Ovary (tissue), 9 donors: Measurements from ENCODE around the gene FKBP15. TPM values are rescaled to one million over a fixed set of nuclear protein-coding genes. Genes with fewer than 3 reads are reported as not detected.
"Not testable (repeated sequence)": the region's sequence is repeated elsewhere in the genome, so short reads cannot be mapped to it uniquely, and the experiment has no call there.

ENCODE experiments used
- DNase-seq, 5 donors: peaks; one replicate each; pipeline ENCODE4 v3.0.0-alpha.2; 2019 to 2020
- H3K27ac ChIP-seq, 2 donors: fragments of 200-600 bp; one replicate each; pipeline versions ENCODE4 v1.5.1 to v1.8.0; 2019 to 2022
- H3K27me3 ChIP-seq: fragments of 200-600 bp; one replicate; pipeline ENCODE4 v1.8.0; 2022
- H3K36me3 ChIP-seq: fragments of 200-600 bp; sonication (generic); one replicate; pipeline ENCODE4 v1.5.1; 2019
- H3K4me1 ChIP-seq: one replicate; pipeline ENCODE4 v1.8.1; 2013; ENCODE audit warnings: mild to moderate bottlenecking, moderate library complexity; ENCODE audit not compliant: insufficient read depth
- H3K4me3 ChIP-seq: fragments of 200-600 bp; sonication (generic); one replicate; pipeline ENCODE4 v1.5.1; 2017
- H3K9me3 ChIP-seq, 2 donors: fragments of 200-600 bp in 1 of 2; sonication (generic) in 1 of 2; one replicate each; pipeline versions ENCODE4 v1.5.1 to v1.8.1; 2013 to 2019; ENCODE audit warnings: mild to moderate bottlenecking in 1 of 2, moderate library complexity in 1 of 2
- CTCF ChIP-seq, 3 donors: fragments of 450-650 bp in 2 of 3; fragments of 200-600 bp in 1 of 3; IDR thresholded peaks; one replicate each; pipeline versions ENCODE4 v1.5.1 to v1.8.0; 2016 to 2022; ENCODE audit warnings: antibody characterized with exemption in 3 of 3, mild to moderate bottlenecking in 1 of 3
- EP300 ChIP-seq: sonication (generic); formaldehyde crosslinking; IDR thresholded peaks from one replicate; pipeline ENCODE4 v1.6.1; 2017; ENCODE audit warnings: antibody characterized with exemption
- POLR2A ChIP-seq: fragments of 450-650 bp; IDR thresholded peaks from one replicate; pipeline ENCODE4 v1.6.1; 2017; ENCODE audit warnings: antibody characterized with exemption, mild to moderate bottlenecking, moderate library complexity
- WGBS, 3 donors: extraction: QIAGEN DNeasy Blood & Tissue Kit in 1 of 3; methylation state at CpG; one replicate each; pipeline versions ENCODE4 v1.1.5 to v1.1.7; 2013 to 2017; 5-methylcytosine and 5-hydroxymethylcytosine counted together
- intact Hi-C, 4 donors: fragments of 100-400 bp; cut with DNase I; formaldehyde crosslinking; loops; one replicate each; pipeline versions ENCODE4 v1.11.0 to v1.15.1; 2022 to 2023
- polyA plus RNA-seq, 2 donors: library from polyadenylated mRNA; stranded (reverse); fragments of 200-250 nt in 1 of 2; fragments of 350-450 nt in 1 of 2; fragmentation: Illumina TruSeq in 1 of 2; extraction: RNeasy Lipid Tissue Mini Kit (QIAGEN cat#74804) in 1 of 2; gene quantifications; one replicate each; pipeline ENCODE4 v1.2.3, GENCODE V29; 2013 to 2014
- total RNA-seq, 7 donors: library from RNA; depleted of rRNA in 2 of 7; stranded (reverse); fragments of >200 nt in 2 of 7; fragmentation: NEBNext Ultra II Directional in 3 of 7; extraction: Animal tissue kit (Norgen Biotek cat#: 25700) in 3 of 7; gene quantifications; one replicate each; pipeline versions ENCODE4 v1.1.0 to v1.2.4, GENCODE V29; 2016 to 2023
- donor health status: DM: no; HTN: no; CAD: no; lungs with moderate emphysema.
- donor health status: DM: no; HTN: no; CAD: no.
- donor health status: Bipolar disorder and iron deficiency.
- donor health status: DM: yes; HTN: yes; CAD: no.
- donor health status: DM: no; HTN: no; CAD: no.
- donor health status: DM: yes; HTN: yes; CAD: no.

Gene FKBP15
- total and polyA plus RNA-seq, 9 donors, result 10.9 to 32.9 (median 20.2) TPM

- WGBS, 3 donors, result 0 to 2% (median 1%) methylated on average over 42 to 87 of the region's 87 CpGs
- TF ChIP-seq POLR2A, result peak; percentile 29
- TF ChIP-seq EP300, result no peak
- TF ChIP-seq CTCF (IDR thresholded peaks at IDR 0.05), result peak in 1 of 3 donors; percentile 18
Measured at GRCh38 chr9:113150670-113151611, 70.1 kb downstream of the FKBP15 start, which contains the start of gene SLC31A2. SLC31A2 (plus strand) TSS chr9:113151007; CDS start chr9:113151075, 68 bp downstream.

GRCh38 chr9:113149561-113149960 is 71.5 kb downstream of the FKBP15 start:
- WGBS, 3 donors, result 92 to 93% (median 92%) methylated on average over 10 of the region's 10 CpGs
- H3K27me3 ChIP-seq, H3K9me3 ChIP-seq, intact Hi-C loops, H3K4me3 ChIP-seq, H3K27ac ChIP-seq, H3K36me3 ChIP-seq, DNase-seq, H3K4me1 ChIP-seq: not testable (repeated sequence)

More at GRCh38 chr9:113150670-113151611, 70.1 kb downstream of the FKBP15 start, which contains the start of gene SLC31A2:
- Histone ChIP-seq H3K27me3 (no peaks in the 10 kb centered on the region), H3K9me3 (no peaks in the 10 kb centered on the region), H3K4me1 (peaks cover 8% of the 10 kb centered on the region), H3K36me3 (no peaks in the 10 kb centered on the region), H3K4me3 (peak within 1 kb of the TSS; percentile 82), H3K27ac (peak within 1 kb of the TSS; percentile 67 to 76)
- DNase-seq, result peak; percentile 80 to 92 (median 85)
- intact Hi-C loops, result no loop called here

- Histone ChIP-seq H3K9me3 (no peaks in the 10 kb centered on the region), H3K4me1 (peaks cover 4% of the 10 kb centered on the region), H3K36me3 (no peaks in the 10 kb centered on the region), H3K27me3 (no peaks in the 10 kb centered on the region), H3K4me3 (no peak overlapping the region), H3K27ac (no peak overlapping the region)
- no peak for DNase-seq
- TF ChIP-seq POLR2A (no peak), EP300 (no peak), CTCF (IDR thresholded peaks at IDR 0.05) (no peak)
- WGBS, 3 donors, result 79 to 92% (median 87%) methylated on average over 8 of the region's 8 CpGs
- intact Hi-C loops, result no loop called here
Measured at GRCh38 chr9:113148781-113149510, 72.1 kb downstream of the FKBP15 start.

GRCh38 chr9:113148372-113148705 is 72.7 kb downstream of the FKBP15 start:
- no peaks in the 10 kb centered on the region for H3K36me3 ChIP-seq
- WGBS, 3 donors, result 83 to 93% (median 85%) methylated on average over 6 of the region's 6 CpGs
- H3K27ac ChIP-seq, result no peak overlapping the region
- H3K4me3 ChIP-seq, result no peak overlapping the region
- H3K4me1 ChIP-seq, result peaks cover 4% of the 10 kb centered on the region
- H3K27me3 ChIP-seq, result no peaks in the 10 kb centered on the region
- no peak for DNase-seq
- H3K9me3 ChIP-seq, result no peaks in the 10 kb centered on the region
- TF ChIP-seq CTCF (IDR thresholded peaks at IDR 0.05) (no peak), POLR2A (no peak), EP300 (no peak)
- intact Hi-C loops, result no loop called here
